Measurements from ENCODE around the gene TMEM33.

DNA sequence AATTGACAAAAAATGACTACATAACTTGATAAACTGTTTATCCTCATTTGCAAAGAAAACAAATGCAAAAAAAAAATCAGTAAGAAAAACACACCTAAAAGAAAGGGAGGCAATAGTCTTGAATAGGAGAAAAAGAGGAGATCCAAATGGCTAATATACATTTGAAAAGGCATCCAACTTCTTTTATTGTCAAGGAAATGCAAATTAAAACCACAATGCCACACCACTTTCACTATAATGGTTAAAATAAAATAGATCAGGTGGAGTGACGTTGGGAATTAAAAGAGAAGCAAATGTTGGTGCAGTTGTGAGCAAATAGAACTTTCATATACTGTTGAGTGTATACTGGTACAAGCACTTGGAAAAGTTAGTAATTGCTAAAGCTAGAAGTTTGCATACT, 49.9 kb downstream of the TMEM33 start:
- no peak for TF ChIP-seq CTCF (IDR thresholded peaks at IDR 0.05; ENCODE audit: low read depth, low read length)
- no peak for TF ChIP-seq EZH2phosphoT487 (IDR thresholded peaks at IDR 0.05; ENCODE audit: low read depth)

All from OCI-LY3 (cell line).